ENCODE results near the gene TELO2.

Gene TELO2

DNA sequence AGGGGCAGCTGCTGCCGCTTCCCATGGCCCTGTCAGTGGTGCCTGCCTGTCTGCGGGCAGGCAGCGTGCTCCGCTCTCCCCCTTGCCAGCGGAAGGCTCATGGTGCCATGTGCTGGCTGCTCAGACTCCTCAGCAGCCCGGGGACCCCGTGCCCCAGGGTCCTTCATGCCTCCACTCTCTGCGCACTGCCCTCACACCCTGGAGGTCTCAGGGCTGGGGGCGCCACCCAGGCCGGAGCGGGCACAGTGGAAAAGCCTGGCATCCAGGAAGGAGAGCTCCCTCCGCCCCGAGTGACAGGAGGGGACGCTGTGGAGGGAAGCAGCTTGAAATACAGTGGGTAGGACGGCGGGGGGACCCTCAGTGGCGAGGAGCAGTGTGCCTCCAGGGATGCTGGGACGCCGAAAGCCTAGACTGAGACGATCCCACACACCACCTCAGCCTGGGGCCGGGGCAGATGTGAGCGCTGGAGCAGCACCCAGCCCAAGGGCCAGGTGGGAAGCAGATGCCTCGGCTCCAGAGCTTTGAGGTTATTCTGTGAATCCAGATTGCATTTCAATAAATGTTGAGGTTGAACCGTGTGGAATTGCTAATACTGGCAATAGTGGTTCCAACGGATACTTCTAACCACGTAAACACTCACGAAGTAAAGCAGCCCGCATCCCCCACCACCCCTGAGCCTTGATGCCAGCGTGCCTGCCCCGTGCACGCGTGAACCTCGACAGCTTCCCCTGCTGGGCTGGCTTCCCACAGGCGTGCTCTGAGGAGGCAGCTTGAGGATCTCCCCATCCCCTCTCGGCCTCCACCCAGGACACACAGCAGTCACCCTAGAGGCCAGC is 46.8 kb downstream of the TELO2 start:
- no peak for DNase-seq

DNA sequence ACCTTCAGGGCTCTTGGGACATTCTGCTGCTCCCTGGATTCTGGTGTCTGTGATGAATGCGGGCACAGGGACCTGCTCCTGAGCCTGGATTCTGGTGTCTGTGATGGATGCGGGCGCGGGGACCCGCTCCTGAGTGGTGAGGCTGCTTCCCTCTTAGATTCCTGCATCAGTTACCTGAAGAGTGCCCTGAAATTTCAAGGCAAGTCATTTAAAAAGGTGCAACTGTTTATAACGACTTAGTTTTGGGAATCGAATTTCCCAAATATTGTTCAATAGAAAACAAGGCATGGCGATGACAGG is 47.3 kb downstream of the TELO2 start:
- DNase-seq: no peak

DNA sequence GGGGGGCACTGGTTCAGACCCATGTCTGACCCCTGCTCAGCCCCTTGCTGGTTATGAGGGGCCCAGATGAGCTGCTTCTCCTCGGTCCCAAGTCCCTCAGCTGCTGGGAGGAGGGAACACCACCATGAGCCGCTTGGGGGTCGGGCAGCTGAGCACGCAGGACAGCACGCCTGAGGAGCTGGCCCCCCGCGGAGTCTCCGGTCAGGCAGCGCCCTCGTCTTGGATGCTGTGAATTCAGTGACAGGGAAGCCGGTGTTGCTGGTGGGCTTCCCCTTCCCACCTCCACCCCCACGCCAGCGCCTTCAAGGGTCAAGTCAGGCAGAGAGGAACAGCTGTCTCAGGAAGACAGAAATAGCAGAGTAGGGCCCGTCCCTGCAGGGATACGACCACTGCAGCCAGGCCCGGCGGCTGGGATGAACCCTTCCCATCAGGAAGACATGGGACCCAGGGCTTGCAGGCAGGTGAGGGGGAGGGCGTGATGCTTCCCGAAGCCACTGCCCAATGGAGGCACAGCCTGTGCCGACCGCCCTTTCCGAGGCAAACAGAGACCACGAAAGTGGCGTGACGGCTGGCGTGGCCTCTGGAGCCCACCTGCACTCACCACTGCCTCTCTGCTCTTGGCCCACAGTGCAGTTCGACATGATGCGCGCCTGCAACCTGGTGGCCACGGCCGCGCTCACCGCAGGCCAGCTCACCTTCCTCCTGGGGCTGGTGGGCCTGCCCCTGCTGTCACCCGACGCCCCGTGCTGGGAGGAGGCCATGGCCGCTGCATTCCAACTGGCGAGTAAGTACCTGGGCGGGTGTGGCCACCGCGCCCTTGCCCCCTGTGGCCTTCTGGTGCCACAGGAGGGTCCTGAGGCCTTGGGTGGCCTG is 48.4 kb downstream of the TELO2 start:
- no peak for DNase-seq

DNA sequence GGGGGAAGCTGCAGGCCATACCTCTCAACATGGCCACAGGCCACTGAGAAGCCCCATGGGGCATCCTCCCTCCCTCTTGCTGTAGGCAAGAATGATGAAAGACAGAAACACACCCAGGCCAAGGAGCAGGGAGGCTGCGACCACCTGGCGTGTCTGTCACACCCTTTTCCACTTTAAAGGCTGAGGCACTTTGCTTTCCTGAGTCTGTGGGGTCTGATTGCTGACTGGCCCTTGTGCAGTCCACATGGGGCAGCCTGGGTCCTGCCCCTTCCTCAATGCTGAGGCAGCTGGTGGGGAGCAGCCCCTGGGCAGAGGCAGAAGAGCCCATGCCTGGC is 49.0 kb downstream of the TELO2 start:
- DNase-seq: no peak

DNA sequence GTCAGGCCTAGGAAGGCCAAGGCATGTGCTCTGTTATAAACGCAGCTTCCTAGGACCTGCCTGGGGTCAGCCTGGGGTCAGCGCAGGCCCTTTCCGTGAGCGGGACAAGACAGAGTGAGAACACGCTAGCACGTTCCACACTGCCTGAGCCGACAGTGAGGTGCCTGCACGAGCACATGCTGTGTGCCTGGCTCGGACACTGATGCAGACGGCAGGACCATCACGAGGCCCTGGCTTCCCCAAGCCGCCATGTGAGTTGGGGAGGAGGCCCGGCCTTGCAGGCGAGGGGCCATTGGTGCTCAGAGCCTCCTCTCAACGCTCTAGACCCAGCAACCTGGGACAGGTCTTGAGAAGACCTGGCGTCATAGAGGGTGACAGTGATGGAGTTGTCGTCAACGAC is 49.4 kb downstream of the TELO2 start:
- no peak for DNase-seq

DNA sequence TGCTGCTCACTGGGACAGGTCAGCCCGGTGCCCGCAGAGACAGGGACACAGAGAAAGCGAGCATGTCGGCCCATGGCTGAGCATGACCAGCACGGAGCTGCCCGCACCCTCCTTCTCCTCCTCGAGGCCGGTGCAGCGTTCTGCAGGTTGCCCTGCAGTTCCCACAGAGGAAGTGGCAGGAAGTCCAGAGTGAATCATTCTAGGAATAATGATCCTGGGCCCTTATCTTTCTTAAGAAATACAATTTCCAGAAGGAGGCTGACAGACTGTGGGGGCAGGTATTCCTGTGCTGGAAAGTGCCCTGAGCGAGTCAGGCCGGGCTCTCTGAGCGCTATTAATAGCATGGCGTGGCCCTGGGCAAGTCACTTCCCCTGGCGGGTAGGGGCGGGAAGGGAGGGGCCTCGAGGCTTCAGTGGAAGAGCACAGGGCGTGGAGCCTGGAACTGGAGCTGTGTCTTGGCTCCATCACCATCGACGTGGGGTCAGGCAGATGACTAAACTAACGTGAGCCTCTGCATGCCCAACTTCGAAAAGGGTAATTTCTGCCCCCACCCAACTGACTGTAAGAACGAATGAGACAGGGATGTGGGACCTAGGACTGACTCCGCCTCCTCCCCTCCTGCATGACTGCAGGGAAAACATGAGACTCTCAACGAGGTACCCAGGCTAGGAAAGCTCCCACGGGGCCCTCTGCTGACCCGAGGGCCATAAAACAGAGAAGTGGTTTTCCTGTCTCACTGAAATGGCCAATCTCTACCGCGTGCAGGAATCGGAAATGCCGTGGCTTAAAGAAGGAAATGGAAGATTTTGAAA is 50.1 kb downstream of the TELO2 start:
- DNase-seq: peak; percentile 68

DNA sequence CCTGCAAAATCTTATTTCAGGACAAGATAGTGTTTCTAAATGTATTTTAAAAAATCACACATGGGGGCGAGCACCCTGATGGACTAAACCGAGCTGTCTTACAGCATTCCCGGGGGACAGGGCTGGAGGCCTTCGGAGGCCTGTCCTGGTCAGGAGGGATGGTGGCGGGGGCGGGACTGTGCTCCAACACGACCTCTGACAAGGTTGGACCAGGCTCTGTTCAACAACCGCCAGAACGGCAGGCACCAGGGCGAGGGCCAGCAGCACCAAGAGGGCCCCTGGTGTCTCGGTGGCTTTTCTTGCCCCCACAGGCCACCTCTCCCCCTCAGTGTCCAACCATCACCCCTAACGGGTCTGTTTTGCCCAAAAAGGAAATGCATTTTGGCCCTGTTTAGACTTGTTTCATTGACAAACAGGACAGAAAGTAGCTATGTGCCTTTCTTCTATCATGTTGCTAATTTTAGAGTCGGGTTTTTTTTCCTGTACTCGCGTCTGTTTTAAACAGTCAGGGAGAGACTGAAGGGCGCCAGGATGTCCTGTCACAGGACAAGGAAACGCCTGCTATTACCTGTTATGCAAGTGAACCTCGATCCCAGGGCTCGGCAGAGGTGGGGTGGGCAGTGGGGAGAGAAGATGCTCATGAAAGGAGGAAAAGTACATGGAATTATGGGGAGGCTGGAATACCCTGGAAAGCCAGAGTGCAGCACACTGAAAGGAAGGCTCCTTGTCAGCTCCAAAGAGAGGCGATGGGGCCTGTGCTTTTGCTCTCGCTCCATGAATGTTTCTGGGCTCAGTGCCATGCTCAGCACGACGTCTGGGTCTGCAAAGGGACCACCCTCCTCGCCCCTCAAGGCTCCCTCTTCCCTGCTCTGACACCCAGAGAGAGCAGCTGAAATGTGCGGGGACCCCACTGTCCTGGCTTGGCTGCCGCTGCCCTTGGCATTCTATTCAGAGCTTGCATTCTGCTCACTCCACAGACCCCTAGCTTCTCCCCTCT is 52.2 kb downstream of the TELO2 start:
- DNase-seq: no peak

DNA sequence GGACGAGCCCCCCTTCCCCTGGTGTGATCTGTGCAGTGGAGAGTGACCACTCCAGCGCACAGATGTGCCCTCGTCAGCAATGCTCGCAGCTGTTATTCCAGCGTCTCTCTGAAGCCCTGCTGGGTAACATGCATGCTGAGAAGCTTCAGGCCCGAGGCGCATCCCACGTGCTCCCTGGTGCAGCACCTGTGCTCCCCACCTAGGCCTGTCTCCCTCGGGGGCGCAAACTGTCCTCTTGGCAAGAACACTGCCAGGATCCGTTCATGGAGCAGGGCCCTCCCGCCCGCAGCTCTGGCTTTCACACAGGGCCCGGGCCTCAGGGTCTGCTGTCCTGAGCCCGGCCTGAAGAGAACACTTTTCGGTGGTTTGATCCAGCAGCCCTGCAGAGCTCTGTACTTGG is 53.3 kb downstream of the TELO2 start:
- no peak for DNase-seq

DNA sequence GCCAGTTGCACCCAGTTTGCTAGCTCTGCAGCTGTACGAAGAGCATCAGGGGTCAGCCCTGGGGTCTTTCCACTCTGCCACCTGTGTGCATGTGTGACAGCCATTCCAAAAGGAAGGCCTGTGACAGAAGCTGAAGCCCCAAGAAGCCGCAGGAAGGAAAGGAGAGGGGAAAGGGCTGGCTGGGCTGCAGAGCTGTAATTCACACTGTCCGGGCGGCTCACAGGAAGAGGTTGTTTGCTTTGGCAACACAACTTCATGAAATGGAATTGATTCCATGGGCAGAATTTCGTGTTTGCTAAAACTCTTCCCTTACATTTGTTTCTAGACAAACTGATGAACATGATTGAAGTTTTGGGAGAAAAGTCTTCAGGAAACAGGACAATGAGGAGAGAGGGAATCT is 55.1 kb downstream of the TELO2 start:
- DNase-seq: no peak

DNA sequence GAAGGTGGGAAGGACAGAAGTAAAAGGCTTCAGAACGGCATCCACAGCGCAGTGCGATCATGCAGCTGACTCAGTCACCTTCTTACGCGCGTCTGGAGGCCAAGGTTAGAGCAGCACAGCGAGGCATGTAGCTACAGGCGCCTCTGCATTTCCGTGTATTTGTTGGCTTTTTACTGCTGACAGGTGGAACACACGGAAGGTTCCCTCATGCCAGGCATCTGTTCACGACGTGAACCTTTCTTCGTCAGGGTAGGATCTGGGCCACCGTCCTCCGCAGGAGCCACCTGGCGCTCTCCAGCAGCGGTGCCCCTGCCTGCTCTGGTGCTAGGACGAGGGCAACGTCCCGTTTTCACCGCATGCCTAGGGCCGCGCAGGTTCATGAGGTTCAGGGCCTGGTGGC is 55.6 kb downstream of the TELO2 start:
- no peak for DNase-seq

DNA sequence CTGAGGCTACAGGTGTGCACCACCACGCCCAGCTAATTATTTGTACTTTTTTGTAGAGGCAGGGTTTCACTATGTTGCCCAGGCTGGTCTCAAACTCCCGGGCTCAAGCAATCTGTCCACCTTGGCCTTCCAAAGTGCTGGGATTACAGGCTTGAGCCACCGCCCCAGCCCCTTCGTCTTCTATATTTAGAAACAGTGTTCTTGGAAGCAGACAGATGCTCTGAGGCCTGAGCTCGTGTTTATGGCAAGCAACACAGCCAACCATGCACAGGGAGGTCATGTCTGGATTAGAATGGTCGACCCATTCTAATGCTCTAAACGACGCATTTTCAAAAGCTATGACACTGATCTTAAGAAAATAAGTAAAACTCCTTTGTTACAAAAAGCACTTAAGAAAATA is 56.9 kb downstream of the TELO2 start:
- no peak for DNase-seq

DNA sequence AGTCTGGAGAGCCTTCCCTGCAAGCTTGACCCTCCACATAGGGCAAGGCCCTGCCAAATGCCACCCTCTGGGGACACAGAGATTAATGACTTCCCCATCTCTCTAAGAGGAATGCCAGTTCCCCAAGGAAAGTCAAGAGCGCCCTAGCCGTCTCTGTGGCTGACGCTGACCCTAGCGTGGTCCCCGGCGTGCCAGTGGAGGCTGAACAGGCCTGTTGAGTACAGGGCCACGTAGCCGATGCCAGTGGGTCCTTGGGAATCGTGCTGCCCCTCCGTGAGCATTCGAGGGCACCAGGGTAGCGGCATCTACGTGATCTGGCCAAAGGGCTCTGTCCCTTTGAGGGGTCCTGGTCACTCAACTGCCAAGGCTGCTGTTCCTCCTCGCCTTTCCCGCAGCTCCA is 57.5 kb downstream of the TELO2 start:
- no peak for DNase-seq

DNA sequence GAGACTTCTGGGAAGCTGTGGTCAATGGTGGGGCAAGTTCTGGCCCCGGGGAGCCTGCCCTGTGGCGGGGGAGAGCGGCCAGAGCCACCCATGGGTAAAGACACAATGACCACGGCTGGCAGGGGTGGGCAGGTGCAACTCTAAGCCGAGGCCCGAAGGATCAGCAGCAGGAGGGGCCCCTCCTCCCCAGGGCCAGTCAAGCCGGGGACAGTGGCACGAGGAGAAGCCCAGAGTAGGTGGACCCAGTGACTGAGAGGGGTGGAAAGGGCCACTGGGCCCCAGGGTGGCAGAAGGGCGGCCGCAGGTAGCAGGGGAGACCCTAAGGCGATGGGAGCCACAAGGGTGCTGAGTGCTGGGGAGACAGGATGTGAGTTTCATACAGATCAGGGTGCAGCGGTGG is 58.0 kb downstream of the TELO2 start:
- DNase-seq: no peak

DNA sequence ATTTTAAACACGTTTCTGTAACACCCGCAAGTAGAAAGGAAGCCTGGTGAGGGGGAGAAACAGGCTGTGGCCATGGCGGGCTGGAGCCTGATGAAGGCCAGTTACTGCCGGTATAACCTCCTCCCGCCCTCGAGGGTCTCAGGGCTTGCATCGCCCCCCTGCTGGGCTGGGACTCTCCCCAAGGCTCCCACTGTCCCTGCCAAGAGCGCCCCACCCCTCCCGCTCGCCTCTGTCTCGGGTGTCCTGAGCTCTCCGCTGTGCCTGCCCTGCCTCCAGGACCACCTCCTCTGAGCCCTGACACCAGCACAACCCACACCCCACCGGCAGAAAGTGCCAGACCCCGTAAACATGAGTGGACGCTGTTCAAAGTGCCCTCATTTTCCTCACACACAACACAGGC is 59.0 kb downstream of the TELO2 start:
- no peak for DNase-seq

DNA sequence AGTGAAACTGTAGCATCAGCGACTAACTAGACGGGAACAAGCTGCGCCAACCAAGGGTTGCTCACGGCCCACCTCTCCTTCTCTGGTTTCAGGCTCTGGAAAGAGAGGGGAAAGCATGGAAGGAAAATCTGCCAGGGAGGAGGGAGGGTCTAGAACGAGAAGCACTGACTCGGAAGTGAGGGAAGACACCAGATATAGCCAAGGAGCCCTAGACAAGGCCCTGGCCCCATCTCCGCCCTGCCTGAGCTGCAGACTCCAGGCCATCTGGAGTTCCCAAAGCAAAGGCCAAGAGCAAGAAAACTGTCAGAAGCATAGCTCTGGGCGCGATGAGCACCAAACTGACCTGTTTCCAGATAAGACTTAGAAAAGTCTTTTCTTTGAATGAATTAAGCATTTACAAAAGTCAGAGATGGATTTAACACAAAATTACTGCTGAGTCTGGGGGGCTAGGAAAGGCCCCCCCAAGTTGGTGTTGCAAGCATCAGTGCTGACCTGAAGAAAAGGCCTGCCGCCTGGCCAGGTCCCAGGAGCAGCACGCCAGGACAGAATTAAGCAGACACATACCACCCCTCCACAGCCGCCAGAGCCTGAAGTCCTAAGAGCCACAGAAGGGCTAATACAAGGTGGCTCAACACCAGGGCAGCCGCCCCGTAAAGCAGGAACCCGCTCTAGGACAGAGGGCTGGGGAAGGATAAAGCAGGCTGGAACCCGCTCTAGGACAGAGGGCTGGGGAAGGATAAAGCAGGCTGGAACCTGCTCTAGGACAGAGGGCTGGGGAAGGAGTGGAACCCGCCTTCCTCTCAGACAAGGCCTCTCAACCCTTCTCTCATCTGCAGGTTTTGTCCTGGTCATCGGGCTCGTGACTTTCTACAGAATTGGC is 61.0 kb downstream of the TELO2 start:
- no peak for DNase-seq

DNA sequence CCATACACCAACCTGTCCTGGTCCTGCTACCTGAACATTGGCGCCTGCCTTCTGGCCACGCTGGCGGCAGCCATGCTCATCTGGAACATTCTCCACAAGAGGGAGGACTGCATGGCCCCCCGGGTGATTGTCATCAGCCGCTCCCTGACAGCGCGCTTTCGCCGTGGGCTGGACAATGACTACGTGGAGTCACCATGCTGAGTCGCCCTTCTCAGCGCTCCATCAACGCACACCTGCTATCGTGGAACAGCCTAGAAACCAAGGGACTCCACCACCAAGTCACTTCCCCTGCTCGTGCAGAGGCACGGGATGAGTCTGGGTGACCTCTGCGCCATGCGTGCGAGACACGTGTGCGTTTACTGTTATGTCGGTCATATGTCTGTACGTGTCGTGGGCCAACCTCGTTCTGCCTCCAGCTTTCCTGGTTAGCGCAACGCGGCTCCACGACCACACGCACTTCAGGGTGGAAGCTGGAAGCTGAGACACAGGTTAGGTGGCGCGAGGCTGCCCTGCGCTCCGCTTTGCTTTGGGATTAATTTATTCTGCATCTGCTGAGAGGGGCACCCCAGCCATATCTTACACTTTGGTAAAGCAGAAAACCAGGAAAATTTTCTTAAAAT is 61.8 kb downstream of the TELO2 start:
- no peak for DNase-seq

DNA sequence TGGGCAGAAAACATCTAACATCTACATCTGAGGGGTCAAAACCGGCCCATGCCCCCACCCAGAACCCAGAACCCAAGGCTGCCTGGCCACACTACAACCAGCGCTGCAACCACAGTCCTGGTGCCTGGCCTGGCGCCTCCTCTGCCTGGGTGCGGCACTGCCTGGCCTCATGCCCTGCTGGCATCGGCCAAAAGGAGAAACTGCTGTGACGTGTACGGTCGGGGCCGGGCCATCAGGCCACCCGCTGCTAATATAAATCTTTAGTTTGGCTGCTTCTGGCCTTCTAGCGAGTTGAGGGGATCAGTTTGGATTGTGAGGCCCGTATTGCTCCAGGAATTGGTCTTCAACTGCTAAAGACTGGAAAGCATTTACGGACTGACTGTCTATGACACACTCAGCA is 63.1 kb downstream of the TELO2 start:
- DNase-seq: no peak

DNA sequence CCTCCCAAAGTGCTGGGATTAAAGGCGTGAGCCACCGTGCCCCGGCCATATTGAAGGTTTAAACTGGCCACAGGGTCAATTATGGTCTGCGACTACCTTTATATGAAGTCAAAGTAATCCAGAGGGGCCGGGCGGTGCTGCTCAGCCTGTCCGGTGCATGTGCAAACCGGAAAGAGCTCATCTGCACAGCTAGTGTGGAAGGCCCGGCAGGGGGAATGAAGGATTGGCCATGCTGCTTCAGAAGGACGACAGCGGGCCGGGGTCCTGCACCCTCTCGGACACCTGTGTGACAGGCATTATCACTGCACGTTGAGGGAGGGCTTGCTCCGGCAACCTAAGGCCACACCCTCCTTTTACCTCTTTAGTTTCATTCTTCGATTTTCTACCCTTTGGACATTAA is 63.9 kb downstream of the TELO2 start:
- DNase-seq: no peak

DNA sequence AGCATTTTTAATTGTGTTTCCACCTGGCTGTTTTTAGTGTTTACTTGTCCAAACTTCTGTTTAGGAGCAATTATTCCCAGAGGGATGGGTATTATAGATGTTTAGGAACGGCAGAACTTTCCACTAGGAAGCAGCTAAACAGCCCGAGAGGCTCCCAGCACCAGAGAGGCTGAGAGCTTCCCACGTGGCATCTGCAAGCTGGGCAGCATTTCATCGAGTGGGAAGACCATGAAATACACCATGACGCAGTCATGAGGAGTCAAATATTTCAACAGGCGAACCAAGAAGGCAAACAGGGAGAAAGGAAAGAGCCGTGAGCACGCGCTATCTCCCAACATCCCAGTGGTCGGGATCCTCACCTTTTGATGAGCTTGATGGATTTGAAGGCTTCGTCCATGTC is 64.4 kb downstream of the TELO2 start:
- DNase-seq: no peak

DNA sequence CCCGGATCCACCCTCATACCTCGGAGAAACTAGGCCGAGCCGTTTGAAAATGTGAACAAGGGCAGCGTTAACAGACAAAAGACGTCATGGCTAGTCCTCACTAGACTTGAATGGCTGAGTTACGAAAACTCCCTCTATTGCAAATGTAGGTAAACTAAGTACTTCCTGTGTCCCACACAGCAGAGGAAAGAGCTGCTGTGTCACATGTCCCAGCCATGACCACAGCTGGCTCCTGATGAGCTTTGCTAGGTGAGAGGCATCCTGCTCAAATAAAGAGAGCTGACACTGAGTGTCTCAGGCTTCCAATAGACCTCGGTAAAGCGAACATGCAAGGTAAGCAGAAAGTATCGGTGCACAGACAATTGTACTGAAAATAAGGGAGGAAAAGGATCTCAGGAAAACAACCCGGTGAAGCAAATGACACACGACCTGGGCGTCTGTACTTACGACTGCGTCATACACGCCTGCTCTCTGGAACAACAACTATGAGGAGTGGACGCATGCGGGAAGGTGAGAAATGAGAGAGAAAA is 66.4 kb downstream of the TELO2 start:
- no peak for DNase-seq
